ENCODE data around the gene DIP2C.

GRCh38 chr10:350981-351501 lies 338.4 kb downstream of the DIP2C start:
- TF ChIP-seq POLR2AphosphoS5 (IDR thresholded peaks at IDR 0.05; ENCODE audit: low read depth, low read length) (no peak), TAF1 (IDR thresholded peaks at IDR 0.05; ENCODE audit: borderline replicate concordance, low read depth, low read length) (no peak), POLR2A (IDR thresholded peaks at IDR 0.05; ENCODE audit: low read depth, low read length) (no peak)

All from GM12892 (cell line).